K562 (cell line): ENCODE results near the gene MYO5C.
"Not testable (repeated sequence)": the region's sequence is repeated elsewhere in the genome, so short reads cannot be mapped to it uniquely, and the experiment has no call there.

ENCODE experiments used
- CEBPB ChIP-seq: fragments of 450-650 bp; IDR thresholded peaks from 2 replicates; pipeline ENCODE4 v1.6.1; 2016; ENCODE audit warnings: missing genetic modification characterization, missing compliant biosample characterization
- DPF2 ChIP-seq: fragments of 450-650 bp; IDR thresholded peaks from 2 replicates; pipeline ENCODE4 v1.6.1; 2016
- SRSF9 ChIP-seq: fragments of 200-400 bp; formaldehyde crosslinking; IDR thresholded peaks from 2 replicates; pipeline ENCODE4 v1.6.1; 2017; ENCODE audit warnings: low read depth, low read length, borderline replicate concordance
- ZC3H11A ChIP-seq: IDR thresholded peaks from 2 replicates; pipeline ENCODE4 v1.6.1; 2012; ENCODE audit warnings: low read depth, low read length, improper control_type of control experiment
- ZNF431 ChIP-seq: sonication (generic); formaldehyde crosslinking; IDR thresholded peaks from 2 replicates; pipeline ENCODE4 v1.8.0; 2022; ENCODE audit warnings: mild to moderate bottlenecking, missing genetic modification reagents
- TF ChIP-seq, protein P1 (sequence below), 3 experiments: IDR thresholded peaks in 2 of 3; conservative IDR thresholded peaks in 1 of 3; 2 replicates each; pipeline ENCODE4 v1.5.1; 2011 to 2012; ENCODE audit warnings: low read length in 3 of 3, mild to moderate bottlenecking in 3 of 3, control low read depth in 2 of 3, improper control_type of control experiment in 1 of 3, inconsistent platforms in 1 of 3, low read depth in 1 of 3, mixed read lengths in 1 of 3, moderate library complexity in 1 of 3; ENCODE audit not compliant: insufficient read depth in 2 of 3
- TF ChIP-seq, protein P2 (sequence below): fragments of 450-650 bp; IDR thresholded peaks from 2 replicates; pipeline ENCODE4 v1.6.1; 2016; ENCODE audit warnings: borderline replicate concordance
- TF ChIP-seq, protein P3 (sequence below): sonication (generic); formaldehyde crosslinking; IDR thresholded peaks from 2 replicates; pipeline ENCODE4 v1.9.0; 2022; ENCODE audit warnings: mild to moderate bottlenecking, missing genetic modification reagents

DNA sequence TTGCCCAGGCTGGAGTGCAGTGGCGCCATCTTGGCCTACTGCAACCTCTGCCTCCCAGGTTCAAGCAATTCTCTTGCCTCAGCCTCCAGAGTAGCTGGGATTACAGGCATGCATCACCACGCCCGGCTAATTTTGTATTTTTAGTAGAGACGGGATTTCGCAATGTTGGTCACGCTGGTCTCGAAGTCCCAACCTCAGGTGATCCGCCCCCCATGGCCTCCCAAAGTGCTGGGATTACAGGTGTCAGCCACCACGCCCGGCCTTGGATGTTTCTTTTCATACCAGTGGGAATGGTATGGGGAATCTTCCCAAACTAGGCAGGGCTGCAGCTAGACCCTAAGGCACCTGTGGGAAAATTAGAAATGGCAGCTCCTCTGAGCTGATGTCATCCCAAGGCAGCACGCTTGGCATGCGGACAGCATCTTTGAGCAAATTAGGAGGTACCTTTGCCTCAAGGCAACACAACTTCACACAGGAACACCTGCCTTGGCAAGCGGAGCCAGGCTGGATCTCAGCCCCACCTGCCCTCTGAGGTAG, 56.5 kb downstream of the MYO5C start:
- TF ChIP-seq, protein P1, sequence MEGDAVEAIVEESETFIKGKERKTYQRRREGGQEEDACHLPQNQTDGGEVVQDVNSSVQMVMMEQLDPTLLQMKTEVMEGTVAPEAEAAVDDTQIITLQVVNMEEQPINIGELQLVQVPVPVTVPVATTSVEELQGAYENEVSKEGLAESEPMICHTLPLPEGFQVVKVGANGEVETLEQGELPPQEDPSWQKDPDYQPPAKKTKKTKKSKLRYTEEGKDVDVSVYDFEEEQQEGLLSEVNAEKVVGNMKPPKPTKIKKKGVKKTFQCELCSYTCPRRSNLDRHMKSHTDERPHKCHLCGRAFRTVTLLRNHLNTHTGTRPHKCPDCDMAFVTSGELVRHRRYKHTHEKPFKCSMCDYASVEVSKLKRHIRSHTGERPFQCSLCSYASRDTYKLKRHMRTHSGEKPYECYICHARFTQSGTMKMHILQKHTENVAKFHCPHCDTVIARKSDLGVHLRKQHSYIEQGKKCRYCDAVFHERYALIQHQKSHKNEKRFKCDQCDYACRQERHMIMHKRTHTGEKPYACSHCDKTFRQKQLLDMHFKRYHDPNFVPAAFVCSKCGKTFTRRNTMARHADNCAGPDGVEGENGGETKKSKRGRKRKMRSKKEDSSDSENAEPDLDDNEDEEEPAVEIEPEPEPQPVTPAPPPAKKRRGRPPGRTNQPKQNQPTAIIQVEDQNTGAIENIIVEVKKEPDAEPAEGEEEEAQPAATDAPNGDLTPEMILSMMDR (IDR thresholded peaks at IDR 0.05 in 2 of 3, conservative IDR thresholded peaks at IDR 0.05 in 1 of 3; ENCODE audit: insufficient read depth in 2 of 3, low read depth in 1 of 3, low read length in 3 of 3): not testable (repeated sequence)
- TF ChIP-seq DPF2; ZC3H11A; ZNF431 (CRISPR knock-in tag); SRSF9: not testable (repeated sequence)
- TF ChIP-seq, protein P2, sequence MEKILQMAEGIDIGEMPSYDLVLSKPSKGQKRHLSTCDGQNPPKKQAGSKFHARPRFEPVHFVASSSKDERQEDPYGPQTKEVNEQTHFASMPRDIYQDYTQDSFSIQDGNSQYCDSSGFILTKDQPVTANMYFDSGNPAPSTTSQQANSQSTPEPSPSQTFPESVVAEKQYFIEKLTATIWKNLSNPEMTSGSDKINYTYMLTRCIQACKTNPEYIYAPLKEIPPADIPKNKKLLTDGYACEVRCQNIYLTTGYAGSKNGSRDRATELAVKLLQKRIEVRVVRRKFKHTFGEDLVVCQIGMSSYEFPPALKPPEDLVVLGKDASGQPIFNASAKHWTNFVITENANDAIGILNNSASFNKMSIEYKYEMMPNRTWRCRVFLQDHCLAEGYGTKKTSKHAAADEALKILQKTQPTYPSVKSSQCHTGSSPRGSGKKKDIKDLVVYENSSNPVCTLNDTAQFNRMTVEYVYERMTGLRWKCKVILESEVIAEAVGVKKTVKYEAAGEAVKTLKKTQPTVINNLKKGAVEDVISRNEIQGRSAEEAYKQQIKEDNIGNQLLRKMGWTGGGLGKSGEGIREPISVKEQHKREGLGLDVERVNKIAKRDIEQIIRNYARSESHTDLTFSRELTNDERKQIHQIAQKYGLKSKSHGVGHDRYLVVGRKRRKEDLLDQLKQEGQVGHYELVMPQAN: not testable (repeated sequence)
- TF ChIP-seq, protein P3, sequence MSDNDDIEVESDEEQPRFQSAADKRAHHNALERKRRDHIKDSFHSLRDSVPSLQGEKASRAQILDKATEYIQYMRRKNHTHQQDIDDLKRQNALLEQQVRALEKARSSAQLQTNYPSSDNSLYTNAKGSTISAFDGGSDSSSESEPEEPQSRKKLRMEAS (CRISPR knock-in tag): not testable (repeated sequence)
- TF ChIP-seq CEBPB (tag): peak; percentile 64
